GM21515 (cell line): Measurements from ENCODE around the gene TAX1BP1.

Experiments used
- ATAC-seq: cut with Tn5 transposase; IDR thresholded peaks from one replicate; pipeline ENCODE4 v1.9.1; 2021; ENCODE audit not compliant: unreplicated experiment

Gene TAX1BP1

GRCh38 chr7:27777662-27778061, 37.7 kb downstream of the TAX1BP1 start:
- ATAC-seq, result no peak

GRCh38 chr7:27779873-27780272, 39.9 kb downstream of the TAX1BP1 start:
- ATAC-seq, result no peak

GRCh38 chr7:27781188-27781587, 41.2 kb downstream of the TAX1BP1 start:
- ATAC-seq, result no peak

DNA sequence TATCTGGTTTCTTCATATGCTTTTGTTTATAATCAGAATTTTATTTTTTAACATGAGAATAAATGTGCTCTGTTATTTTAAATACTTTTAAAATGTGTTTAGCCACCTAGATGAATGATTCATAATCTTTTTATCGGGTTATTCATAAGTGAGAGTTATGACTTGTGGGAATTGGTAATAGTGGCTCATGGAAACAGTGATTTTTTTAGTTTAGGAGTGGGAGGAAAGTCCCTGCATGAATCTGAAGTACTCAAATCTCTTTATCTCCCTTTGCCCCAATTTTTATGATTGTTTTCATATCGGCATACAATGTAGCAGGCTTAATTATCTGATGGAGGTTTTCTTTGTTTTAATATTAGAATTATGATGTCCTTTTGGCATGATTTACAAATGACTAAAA, 42.9 kb downstream of the TAX1BP1 start:
- no peak for ATAC-seq

DNA sequence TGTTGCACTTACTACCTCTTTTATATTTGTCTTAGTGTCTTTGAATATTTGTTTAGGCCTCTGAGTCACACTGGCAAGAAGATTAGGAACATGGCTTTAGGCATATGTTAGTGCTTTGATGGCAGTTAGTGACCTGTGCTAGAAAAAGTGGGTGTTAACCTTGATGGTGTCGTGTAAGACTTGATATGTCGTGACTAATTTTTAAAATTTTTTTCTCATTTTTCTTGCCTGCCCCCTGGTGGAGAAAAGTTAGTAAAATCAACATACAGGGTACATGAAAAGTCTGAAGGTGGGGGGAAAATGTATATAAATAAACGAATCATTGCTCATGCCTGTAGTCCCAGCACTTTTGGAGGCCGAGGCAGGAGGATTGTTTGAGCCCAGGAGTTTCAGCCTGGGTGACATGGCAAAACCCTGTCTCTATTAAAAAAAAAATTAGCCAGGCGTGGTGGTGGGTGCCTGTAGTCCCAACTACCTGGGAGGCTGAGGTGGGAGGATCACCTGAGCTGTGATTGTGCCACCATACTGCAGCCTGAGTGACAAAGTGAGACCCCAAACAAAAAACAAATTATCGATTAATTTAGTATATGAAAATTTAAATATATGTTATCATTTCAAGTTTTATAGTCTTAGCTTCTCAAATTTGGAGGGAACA, 44.6 kb downstream of the TAX1BP1 start:
- ATAC-seq, result no peak

DNA sequence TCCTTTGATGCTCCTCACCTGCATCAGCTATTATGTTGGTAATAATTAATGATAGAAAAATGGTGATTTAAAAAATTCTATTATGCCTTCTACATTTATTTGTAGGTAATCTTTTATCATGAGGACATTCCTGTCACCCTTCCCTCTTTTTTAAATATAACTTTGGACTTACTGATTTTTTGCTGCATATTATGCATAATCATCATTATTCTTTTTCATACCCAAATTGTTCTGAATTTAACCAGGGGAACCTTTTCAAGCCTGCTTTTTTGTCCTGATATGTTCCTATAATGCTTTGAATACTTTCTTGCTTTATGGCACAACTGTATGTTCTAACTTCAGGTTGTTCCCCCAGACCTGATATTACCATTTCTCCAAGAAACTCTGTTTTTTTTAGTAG, 48.5 kb downstream of the TAX1BP1 start:
- no peak for ATAC-seq

DNA sequence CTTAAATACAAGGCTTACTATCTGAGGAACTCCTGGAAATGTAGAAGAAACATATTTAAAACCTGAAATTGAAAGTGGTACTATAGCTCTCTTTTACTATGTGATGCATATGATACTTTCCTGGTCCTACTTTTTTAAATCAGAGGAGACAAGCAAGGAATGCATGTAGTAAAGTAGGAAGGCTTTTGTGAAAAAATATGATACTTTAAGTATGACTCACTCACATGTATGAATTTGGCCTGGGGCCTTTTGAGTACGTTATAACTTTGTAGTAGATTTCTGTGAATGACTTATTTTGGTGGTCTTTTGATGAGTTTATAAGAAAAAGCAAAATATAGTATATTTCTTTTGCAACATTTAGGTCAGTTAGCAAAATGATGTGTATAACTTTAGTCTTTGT, 53.8 kb downstream of the TAX1BP1 start:
- no peak for ATAC-seq

DNA sequence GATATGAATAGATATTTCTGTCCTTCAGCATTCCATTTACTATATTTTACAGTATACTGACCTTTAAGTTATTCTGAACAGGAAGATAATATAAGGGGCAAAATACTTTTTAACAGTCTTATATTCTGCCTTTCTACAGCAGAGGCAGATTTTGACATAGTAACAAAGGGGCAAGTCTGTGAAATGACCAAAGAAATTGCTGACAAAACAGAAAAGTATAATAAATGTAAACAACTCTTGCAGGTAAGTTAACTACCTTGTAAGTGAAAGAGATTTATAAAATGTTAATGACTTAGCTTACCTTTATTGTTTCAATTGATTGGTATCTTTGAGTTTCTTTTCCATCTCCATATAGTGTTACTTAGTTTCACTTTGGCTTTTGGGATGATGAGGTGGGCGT, 56.0 kb downstream of the TAX1BP1 start:
- ATAC-seq, result no peak

- ATAC-seq, result no peak
These were observed 59.2 kb downstream of the TAX1BP1 start for GRCh38 chr7:27799212-27799611.

- ATAC-seq, result no peak
These were observed 63.0 kb downstream of the TAX1BP1 start for GRCh38 chr7:27802999-27803398.

GRCh38 chr7:27804139-27804538, 64.2 kb downstream of the TAX1BP1 start:
- ATAC-seq, result no peak

DNA sequence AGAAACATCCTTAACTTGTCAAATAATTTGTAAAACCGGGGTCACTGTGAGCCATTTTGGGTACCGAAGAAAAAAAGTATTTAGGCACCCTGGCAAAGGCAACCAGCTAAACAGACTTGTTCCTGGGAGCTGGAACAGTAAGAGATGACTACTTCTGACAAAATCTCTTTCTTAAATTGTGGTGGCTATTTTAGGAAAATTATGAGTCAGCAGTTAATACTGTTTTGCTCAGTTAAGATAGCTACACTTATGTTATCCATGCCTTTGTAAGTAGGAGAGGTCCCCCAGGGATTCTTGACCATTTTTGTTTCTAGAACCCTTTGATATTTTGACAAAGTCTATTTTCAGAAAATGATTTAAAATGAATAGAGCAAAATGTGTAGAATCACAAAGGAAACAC, 68.7 kb downstream of the TAX1BP1 start:
- ATAC-seq, result no peak

GRCh38 chr7:27810186-27810585, 70.2 kb downstream of the TAX1BP1 start:
- ATAC-seq, result no peak

DNA sequence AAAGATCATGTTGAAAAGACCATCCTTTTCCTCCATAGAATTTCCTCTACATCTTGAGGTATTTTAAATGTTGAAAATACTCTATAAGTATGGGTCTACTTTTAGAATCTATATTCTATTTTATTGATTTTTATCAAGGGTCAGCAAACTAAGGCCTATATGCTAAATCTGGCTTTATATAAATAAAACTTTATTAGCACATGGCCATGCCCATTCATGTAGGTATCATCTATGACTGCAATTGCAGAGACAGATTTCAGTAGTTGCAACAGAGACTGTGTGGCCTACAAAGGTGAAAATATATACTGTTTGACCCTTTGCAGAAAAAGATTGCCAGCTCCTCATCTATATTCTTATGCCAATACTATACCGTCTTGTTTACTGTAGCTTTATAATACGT, 72.7 kb downstream of the TAX1BP1 start:
- no peak for ATAC-seq

GRCh38 chr7:27822245-27822644, 82.3 kb downstream of the TAX1BP1 start:
- ATAC-seq, result no peak

- no peak for ATAC-seq
These were observed 85.9 kb downstream of the TAX1BP1 start for GRCh38 chr7:27825891-27826290.

DNA sequence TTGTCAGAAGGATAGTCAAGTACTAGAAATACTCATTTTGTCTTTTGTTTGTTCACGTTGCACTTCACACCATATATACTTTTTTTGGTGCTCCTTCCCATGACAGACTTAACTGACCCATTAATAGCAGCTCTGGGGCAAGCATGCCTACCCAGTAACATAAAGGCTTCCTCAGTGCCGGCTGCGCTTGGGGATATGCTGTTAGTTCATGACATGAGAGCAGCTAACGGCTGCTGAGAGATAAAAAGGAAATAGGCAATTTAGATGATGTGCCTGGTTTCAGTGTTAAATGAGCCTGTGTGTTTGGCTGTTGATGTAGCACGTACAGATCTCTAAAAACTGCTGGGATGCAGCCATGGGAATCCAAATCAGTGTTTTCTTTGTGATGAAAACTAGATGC, 86.4 kb downstream of the TAX1BP1 start:
- ATAC-seq, result no peak

DNA sequence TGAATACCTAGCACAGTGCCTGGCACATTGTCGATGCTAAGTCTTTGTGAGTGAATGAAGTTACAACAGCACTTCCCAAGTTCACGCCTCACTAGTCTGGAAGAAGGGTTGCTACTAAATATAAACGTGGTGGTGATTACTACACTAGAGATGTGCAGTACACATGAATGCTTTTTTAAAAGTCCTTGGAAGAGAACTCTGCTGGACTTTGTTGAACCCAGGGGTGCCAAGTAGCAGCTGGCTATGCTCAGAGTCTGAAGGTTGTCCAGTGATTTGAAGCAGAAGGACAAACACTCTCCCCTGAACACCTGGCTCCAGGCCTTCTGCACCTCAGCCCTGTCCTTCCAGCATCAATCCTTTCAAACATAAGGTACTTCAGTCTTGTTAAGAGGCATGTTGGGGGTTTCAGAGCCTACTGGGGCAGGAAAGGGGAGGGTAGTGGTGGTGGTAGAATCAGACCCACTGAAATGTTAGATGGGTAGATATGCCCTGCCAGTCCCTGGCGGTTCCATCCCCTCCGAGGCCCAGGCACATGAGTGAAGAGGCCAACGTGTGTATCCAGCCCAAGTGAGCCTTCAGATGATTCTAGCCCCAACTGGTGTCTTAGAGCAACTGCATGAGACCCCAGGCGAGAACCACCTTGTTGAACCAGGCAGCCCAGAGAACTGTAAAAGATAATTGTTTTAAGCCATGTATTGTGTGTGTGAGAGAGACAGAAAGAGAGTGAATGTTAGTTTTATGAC, 94.4 kb downstream of the TAX1BP1 start:
- ATAC-seq, result no peak

- ATAC-seq, result no peak
These were observed 95.4 kb downstream of the TAX1BP1 start for GRCh38 chr7:27835376-27835775.

GRCh38 chr7:27836536-27836935, 96.6 kb downstream of the TAX1BP1 start:
- ATAC-seq, result no peak

GRCh38 chr7:27839099-27839498, 99.1 kb downstream of the TAX1BP1 start:
- ATAC-seq, result no peak

DNA sequence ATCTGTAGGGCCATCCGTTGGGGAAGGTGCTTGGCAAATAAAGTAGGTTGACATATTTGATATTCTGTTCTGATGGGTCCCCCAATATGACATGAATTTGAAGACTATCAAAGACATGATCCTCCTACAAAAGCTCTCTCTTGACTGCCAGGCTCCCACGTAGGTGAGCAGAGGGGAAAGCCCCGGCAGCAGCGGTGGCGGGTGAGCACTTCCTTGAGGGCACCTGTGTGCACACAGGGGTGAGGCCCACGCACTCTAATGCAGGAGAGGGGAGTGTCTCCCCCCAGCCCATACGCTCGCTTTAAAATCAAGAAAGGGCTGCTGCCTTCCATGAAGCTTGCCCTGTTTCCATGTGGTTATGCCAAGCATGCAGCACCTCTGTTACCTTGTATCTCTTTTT, 100.4 kb downstream of the TAX1BP1 start:
- no peak for ATAC-seq
